Activated CD8-positive, alpha-beta T cell treated with anti-CD3 and anti-CD28 coated beads for 36 hours (primary cell): Measurements from ENCODE around the gene SIRT2. TPM values are rescaled to one million over a fixed set of nuclear protein-coding genes. Genes with fewer than 3 reads are reported as not detected.

ENCODE experiments used
- ATAC-seq: fragments of 200-7000 bp; cut with Tn5 transposase; one replicate; pipeline ENCODE4 v1.10.0; 2021; ENCODE audit warnings: mild to moderate bottlenecking, moderate library complexity
- CTCF ChIA-PET: fragments of 350-600 bp; sonication (Branson Sonifier 250); formaldehyde crosslinking; loops from one replicate; lab custom pipeline; 2021; ENCODE audit warnings: antibody characterized with exemption; lab: Charles Lee
- POLR2A ChIA-PET: fragments of 350-600 bp; sonication (Branson Sonifier 250); formaldehyde crosslinking; loops from one replicate; lab custom pipeline; 2021; ENCODE audit warnings: antibody characterized with exemption; lab: Charles Lee
- DNase-seq: peaks from one replicate; pipeline ENCODE4 v3.0.0-alpha.2; 2020
- H3K27ac Mint-ChIP-seq: one replicate; pipeline ENCODE4 v1.8.0; 2021; ENCODE audit warnings: mild to moderate bottlenecking, mixed read lengths
- H3K27me3 Mint-ChIP-seq: one replicate; pipeline ENCODE4 v1.8.0; 2021; ENCODE audit warnings: mixed read lengths
- H3K36me3 Mint-ChIP-seq: one replicate; pipeline ENCODE4 v1.8.0; 2021; ENCODE audit warnings: low read depth, mixed read lengths
- H3K4me1 Mint-ChIP-seq: one replicate; pipeline ENCODE4 v1.8.0; 2021; ENCODE audit warnings: low read depth, mixed read lengths
- H3K4me3 Mint-ChIP-seq: one replicate; pipeline ENCODE4 v1.8.0; 2021; ENCODE audit warnings: mild to moderate bottlenecking, moderate library complexity, mixed read lengths
- H3K9me3 Mint-ChIP-seq: one replicate; pipeline ENCODE4 v1.8.0; 2021; ENCODE audit warnings: mixed read lengths
- intact Hi-C: fragments of 100-400 bp; cut with micrococcal nuclease; formaldehyde crosslinking; loops from one replicate; pipeline ENCODE4 v1.10.0; 2022
- total RNA-seq, 2 experiments: library from RNA; stranded (reverse); gene quantifications; one replicate each; pipeline ENCODE4 v1.2.3, GENCODE V29; 2021
- TF ChIP-seq, protein P1 (sequence below): fragments of 200-600 bp; IDR thresholded peaks from one replicate; pipeline ENCODE4 v1.8.0; 2022; ENCODE audit warnings: antibody characterized with exemption, mild to moderate bottlenecking

SIRT2 gene
- total RNA-seq, 2 experiments from 2014 or later = 20.0 to 21.5 TPM

DNA sequence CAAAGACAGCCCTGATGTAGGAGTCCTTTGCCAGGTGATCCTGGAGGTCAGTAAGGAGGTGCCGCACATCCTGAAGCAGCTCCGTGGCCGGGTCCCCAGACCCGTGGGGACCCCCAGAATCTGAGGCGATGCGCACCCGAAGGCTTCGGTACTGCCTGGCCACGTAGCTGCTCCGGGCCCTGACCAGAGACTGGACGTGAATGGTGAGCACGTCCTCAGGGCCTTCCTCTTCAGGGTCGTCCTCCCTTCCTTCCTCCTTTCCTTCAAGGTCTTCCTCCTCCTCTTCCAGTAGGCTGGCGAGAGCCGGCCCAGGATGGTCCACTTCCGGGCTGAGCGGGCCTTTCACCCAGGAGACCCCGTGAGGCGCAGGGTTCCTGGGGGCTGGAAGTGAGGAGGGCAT, 28.8 kb downstream of the SIRT2 start:
- POLR2A ChIA-PET = interaction anchor here (1.2 to 12.2 kb wide), 8 partner anchors 10 to 33 kb away, joined by 3 to 152 read pairs (median 9); partner anchors contain the start of gene HNRNPL
- H3K4me3 Mint-ChIP-seq = peak overlapping the region; percentile 85

DNA sequence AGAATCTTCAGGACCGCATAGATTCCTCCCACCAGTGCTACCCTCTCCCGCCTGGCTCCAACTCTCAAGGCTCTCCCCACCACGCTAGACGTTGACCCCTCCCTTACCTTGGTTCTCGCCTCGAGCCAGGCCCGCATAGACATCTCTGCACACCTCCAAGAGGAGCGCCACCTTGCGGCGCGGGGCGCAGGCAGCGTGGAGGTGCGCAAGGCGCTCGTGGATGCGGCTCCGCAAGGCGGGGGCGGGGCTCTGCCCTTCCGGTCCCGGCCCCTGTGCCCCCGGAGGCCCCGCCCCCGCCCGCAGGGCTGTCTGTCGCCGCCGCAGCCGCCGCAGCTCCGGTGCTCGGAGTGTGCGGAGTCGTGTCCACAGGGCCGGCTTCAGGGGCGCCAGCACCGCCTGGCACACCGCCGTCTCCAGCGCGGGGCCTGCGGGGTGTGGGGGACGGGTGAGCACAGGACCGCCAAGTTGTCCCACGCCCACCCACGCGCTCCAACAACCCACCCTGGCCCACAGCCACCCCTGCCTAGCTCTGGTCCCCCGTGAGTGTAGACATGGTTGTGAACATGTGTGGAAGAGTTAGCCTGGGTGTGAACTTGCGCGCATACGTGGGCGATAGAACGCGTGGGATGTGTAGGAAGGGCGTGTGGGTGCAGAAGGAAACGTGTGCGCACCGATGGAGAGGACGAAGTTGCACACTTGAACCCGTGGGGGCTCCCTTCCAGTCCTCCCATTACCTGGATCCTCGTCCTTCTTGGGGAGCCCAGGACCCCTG, 29.4 kb downstream of the SIRT2 start:
- H3K27ac Mint-ChIP-seq = peak overlapping the region; percentile 92

More for the DNA sequence above, 28.8 kb downstream of the SIRT2 start:
- Mint-ChIP-seq H3K4me1 (peaks cover 37% of the 10 kb centered on the region), H3K27ac (peak overlapping the region; percentile 88), H3K27me3 (no peaks in the 10 kb centered on the region), H3K36me3 (peaks cover 52% of the 10 kb centered on the region), H3K9me3 (no peaks in the 10 kb centered on the region)
- DNase-seq (no peak), ATAC-seq (no peak)
- intact Hi-C loops = no loop called here
- CTCF ChIA-PET = interaction anchor here (1.2 to 6.3 kb wide), 4 partner anchors 17 to 60 kb away, joined by 3 to 33 read pairs (median 16); partner anchors contain the start of genes MRPS12 and SARS2
- TF ChIP-seq, protein P1, sequence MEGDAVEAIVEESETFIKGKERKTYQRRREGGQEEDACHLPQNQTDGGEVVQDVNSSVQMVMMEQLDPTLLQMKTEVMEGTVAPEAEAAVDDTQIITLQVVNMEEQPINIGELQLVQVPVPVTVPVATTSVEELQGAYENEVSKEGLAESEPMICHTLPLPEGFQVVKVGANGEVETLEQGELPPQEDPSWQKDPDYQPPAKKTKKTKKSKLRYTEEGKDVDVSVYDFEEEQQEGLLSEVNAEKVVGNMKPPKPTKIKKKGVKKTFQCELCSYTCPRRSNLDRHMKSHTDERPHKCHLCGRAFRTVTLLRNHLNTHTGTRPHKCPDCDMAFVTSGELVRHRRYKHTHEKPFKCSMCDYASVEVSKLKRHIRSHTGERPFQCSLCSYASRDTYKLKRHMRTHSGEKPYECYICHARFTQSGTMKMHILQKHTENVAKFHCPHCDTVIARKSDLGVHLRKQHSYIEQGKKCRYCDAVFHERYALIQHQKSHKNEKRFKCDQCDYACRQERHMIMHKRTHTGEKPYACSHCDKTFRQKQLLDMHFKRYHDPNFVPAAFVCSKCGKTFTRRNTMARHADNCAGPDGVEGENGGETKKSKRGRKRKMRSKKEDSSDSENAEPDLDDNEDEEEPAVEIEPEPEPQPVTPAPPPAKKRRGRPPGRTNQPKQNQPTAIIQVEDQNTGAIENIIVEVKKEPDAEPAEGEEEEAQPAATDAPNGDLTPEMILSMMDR = no peak

DNA sequence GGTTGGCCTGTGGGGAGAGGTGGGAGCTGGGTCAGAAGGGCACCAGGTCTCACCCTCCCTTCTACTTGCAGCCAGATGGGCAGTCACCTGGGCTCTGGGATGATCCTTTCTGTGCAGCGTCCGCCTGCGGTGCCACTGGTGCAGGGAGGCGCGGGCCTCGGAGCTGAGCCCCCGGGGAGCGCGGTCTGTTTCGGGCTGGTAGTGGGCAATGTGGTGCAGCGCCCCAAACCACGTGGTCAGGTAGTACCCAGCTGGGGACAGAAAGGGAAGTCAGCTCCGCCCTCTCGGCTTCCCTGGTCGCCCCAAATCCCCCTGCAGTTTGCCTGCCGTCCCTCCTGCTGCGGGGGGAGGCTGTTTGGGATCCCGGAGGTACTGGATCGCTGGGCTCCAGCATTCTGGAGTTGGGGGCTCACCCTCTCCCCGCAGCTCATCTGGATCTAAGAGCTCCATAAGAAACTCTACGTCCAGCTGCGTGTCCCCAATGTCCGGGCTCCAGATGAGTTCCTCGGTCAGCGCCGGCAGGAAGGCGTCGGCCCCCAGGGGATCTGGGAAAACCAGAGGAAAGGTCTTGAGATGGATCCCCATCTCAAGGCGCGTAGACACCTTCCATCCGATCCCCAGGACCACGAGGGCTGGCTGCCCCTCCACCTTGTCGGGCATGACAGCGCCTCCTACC, 30.1 kb downstream of the SIRT2 start:
- ChIA-PET POLR2A (interaction anchor here (0.6 to 12.2 kb wide), 13 partner anchors 9 to 248 kb away, joined by 3 to 152 read pairs (median 7); partner anchors contain the start of genes ECH1, HNRNPL and RINL), CTCF (interaction anchor here (0.6 to 6.3 kb wide), 16 partner anchors 9 to 336 kb away, joined by 3 to 33 read pairs (median 4); partner anchors contain the start of genes MRPS12, RINL and SARS2)
- Mint-ChIP-seq H3K36me3 (peaks cover 62% of the 10 kb centered on the region), H3K9me3 (peaks cover 3% of the 10 kb centered on the region), H3K27me3 (no peaks in the 10 kb centered on the region), H3K4me3 (peak overlapping the region; percentile 85), H3K27ac (peak overlapping the region; percentile 92), H3K4me1 (peaks cover 50% of the 10 kb centered on the region)
- TF ChIP-seq, protein P1 = no peak
- DNase-seq = peak; percentile 58
- intact Hi-C loops = no loop called here
- peak; percentile 5 for ATAC-seq

More for the DNA sequence above, 29.4 kb downstream of the SIRT2 start:
- peak; percentile 83 for ATAC-seq
- peaks cover 43% of the 10 kb centered on the region for H3K4me1 Mint-ChIP-seq
- intact Hi-C loops = no loop called here
- peaks cover 2% of the 10 kb centered on the region for H3K9me3 Mint-ChIP-seq
- H3K4me3 Mint-ChIP-seq = peak overlapping the region; percentile 85
- TF ChIP-seq, protein P1 = peak; percentile 90
- H3K36me3 Mint-ChIP-seq = peaks cover 55% of the 10 kb centered on the region
- ChIA-PET POLR2A (interaction anchor here (0.8 to 12.2 kb wide), 13 partner anchors 8 to 249 kb away, joined by 3 to 152 read pairs (median 9); partner anchors contain the start of genes ECH1, HNRNPL and RINL), CTCF (interaction anchor here (0.8 to 6.3 kb wide), 12 partner anchors 8 to 232 kb away, joined by 3 to 33 read pairs (median 6); partner anchors contain the start of genes MRPS12, RINL and SARS2)
- DNase-seq = peak; percentile 95
- H3K27me3 Mint-ChIP-seq = no peaks in the 10 kb centered on the region

DNA sequence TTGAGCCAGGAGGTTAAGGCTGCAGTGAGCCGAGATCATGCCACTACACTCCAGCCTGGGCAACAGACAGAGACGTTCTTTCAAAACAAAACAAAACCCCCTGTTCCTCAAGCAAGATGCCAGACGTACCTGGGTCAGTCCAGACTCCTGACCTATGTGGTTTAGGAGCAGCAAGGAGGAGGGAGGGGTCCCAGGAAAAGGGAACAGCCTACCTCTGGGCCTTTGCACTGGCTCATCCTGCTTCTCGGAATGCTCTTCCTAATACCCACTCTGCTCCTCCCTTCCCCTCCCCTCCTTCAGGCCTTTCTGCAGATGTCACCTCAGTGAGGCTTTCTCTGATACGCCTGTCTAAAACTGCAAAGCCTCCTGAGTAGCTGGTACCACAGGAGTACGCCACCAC, 30.9 kb downstream of the SIRT2 start:
- ATAC-seq (no peak), DNase-seq (no peak)
- Mint-ChIP-seq H3K4me3 (peak overlapping the region; percentile 85), H3K27me3 (no peaks in the 10 kb centered on the region), H3K9me3 (peaks cover 3% of the 10 kb centered on the region), H3K27ac (peak overlapping the region; percentile 92), H3K36me3 (peaks cover 63% of the 10 kb centered on the region), H3K4me1 (peaks cover 52% of the 10 kb centered on the region)
- ChIA-PET CTCF (interaction anchor here (0.8 to 6.3 kb wide), 10 partner anchors 10 to 335 kb away, joined by 3 to 33 read pairs (median 5); partner anchors contain the start of genes MRPS12, RINL and SARS2), POLR2A (interaction anchor here (0.6 to 12.2 kb wide), 10 partner anchors 8 to 37 kb away, joined by 3 to 152 read pairs (median 8); partner anchors contain the start of genes ECH1, HNRNPL and RINL)
- TF ChIP-seq, protein P1 = no peak
- intact Hi-C loops = no loop called here
